AG09309 (cell line): ENCODE measurements around the gene CRYL1.
A peak's percentile ranks its signal among the peaks of the same experiment; 100 is the strongest.

ENCODE experiments used
- DNase-seq: peaks from one replicate; pipeline ENCODE4 v3.0.0-alpha.2; 2010; ENCODE audit warnings: low read depth
- H3K4me3 ChIP-seq: 2 replicates; pipeline ENCODE4 v1.5.1; 2011; ENCODE audit warnings: mild to moderate bottlenecking, low read depth, low read length, moderate library complexity; ENCODE audit not compliant: control insufficient read depth
- TF ChIP-seq, protein P1 (sequence below): IDR thresholded peaks from 2 replicates; pipeline ENCODE4 v1.5.1; 2011; ENCODE audit warnings: mild to moderate bottlenecking, low read depth, low read length, inconsistent platforms; ENCODE audit not compliant: insufficient read depth, control insufficient read depth; ENCODE audit errors: missing control alignments

Gene CRYL1

DNA sequence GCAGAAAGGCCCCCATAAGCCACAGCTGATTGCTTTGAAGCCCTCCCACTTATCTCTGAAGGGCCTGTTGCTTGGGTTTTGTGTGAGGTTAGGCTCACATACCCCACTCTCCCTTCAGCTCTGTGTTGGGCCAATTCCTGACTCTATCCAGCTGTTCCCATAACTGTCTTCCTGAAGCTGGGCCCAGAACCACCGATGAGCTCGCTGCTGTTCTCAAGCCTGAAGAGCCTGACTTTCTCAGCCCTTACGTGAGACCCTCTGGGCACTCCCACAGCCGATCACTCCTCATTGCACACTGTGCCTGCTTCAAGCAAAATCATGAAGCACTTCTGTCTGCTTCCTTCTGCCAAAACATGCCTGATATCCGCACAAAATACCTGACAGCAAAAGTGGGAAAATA is 124.1 kb downstream of the CRYL1 start:
- TF ChIP-seq, protein P1, sequence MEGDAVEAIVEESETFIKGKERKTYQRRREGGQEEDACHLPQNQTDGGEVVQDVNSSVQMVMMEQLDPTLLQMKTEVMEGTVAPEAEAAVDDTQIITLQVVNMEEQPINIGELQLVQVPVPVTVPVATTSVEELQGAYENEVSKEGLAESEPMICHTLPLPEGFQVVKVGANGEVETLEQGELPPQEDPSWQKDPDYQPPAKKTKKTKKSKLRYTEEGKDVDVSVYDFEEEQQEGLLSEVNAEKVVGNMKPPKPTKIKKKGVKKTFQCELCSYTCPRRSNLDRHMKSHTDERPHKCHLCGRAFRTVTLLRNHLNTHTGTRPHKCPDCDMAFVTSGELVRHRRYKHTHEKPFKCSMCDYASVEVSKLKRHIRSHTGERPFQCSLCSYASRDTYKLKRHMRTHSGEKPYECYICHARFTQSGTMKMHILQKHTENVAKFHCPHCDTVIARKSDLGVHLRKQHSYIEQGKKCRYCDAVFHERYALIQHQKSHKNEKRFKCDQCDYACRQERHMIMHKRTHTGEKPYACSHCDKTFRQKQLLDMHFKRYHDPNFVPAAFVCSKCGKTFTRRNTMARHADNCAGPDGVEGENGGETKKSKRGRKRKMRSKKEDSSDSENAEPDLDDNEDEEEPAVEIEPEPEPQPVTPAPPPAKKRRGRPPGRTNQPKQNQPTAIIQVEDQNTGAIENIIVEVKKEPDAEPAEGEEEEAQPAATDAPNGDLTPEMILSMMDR, result no peak
- no peak for DNase-seq
- H3K4me3 ChIP-seq, result no peak overlapping the region

- DNase-seq, result peak; percentile 16
- TF ChIP-seq, protein P1, result no peak
- no peak overlapping the region for H3K4me3 ChIP-seq
Observed at GRCh38 chr13:20400774-20401173, 124.9 kb downstream of the CRYL1 start.

- TF ChIP-seq, protein P1, result no peak
- no peak for DNase-seq
- H3K4me3 ChIP-seq, result no peak overlapping the region
Observed at GRCh38 chr13:20399961-20400360, 125.7 kb downstream of the CRYL1 start.

GRCh38 chr13:20399515-20399914 is 126.1 kb downstream of the CRYL1 start:
- DNase-seq, result no peak
- TF ChIP-seq, protein P1, result no peak
- H3K4me3 ChIP-seq, result no peak overlapping the region

DNA sequence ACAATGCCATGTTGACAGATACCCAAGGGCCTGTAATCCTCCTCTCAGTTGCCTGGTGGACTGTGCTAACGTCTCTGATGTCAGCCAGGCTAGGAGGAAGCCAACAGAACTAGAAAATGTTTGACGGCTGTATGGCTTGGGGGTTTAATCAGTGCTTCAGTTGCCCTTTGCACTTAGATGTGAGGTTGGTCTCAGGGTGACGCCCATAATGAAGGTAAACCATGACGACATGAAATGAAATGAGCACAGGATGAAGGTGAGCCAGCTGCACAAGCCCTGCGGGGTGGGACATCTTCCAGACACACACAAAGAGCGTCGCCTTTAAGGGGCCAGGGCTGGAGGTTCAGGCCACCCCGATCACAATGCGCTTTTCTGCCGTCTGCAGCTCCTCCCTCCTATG is 127.2 kb downstream of the CRYL1 start:
- DNase-seq, result no peak
- H3K4me3 ChIP-seq, result no peak overlapping the region
- TF ChIP-seq, protein P1, result no peak

GRCh38 chr13:20397896-20398295 is 127.8 kb downstream of the CRYL1 start:
- no peak for DNase-seq
- TF ChIP-seq, protein P1, result no peak
- H3K4me3 ChIP-seq, result no peak overlapping the region
